ENCODE results near the gene SH3GL1. TPM values are rescaled to one million over a fixed set of nuclear protein-coding genes. Genes with fewer than 3 reads are reported as not detected.

Gene SH3GL1
- total and polyA plus RNA-seq, 2 donors from 2014 or later, result 34.8 to 52.7 TPM

DNA sequence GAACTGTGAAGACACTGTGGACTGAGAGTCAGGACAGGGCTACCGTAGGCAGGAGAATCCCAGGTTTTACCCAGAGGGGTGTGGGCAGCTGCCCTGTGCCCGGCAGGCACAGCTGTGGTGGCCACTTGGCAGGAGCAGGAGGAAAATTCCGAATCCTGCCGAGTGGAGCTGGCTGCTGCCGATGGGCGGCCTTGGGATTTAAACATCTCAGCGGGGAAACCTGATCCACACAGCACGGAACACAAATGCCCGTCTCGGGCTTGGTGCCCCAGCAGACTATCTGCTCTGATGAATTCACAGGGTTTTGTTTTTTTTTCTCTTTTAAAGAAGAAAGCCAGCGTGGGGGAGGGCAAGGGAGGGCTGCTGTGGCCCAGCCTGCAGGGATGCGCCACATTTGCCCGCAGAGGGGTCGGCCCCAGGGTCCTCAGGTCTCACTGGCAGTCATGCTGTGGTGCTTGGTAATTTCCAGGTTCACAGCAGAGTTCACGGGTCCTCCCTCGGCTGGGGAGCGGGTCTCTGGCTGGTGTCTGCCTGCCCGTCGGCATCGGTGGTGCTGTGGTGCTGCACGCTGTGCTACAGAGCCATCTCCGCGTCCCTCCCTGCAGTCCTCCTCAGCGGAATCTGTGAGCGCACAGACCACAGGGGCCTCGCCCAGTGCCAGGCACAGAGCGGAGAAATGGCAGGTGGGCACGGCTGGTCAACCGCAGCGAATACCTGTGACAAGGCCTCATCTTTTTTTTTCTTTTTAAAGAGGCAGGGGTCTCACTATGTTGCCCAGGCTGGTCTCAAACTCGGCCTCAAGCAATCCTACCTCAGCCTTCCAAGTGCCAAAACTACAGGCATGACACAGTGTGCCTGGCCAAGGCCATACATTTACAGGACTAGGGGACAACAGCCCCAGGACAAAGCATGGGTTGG is 28.8 kb downstream of the SH3GL1 start:
- Histone ChIP-seq H3K27ac (ENCODE audit: low read depth in 2 of 2, low read length in 2 of 2) (no peak overlapping the region), H3K27me3 (ENCODE audit: control insufficient read depth, insufficient read depth, low read length) (no peaks in the 10 kb centered on the region), H3K4me1 (ENCODE audit: control insufficient read depth in 2 of 3, insufficient read depth in 2 of 3, low read depth in 1 of 3, low read length in 3 of 3) (peaks cover 0 to 64% (median 56%) of the 10 kb centered on the region in 3 donors), H3K36me3 (ENCODE audit: control insufficient read depth in 2 of 3, insufficient read depth in 3 of 3, low read length in 3 of 3) (peaks cover 0 to 2% (median 0%) of the 10 kb centered on the region in 3 donors), H3K4me3 (ENCODE audit: low read length in 3 of 3) (no peak overlapping the region), H3K9ac (ENCODE audit: low read length in 3 of 3) (no peak overlapping the region), H3K9me3 (ENCODE audit: control insufficient read depth in 2 of 3, insufficient read depth in 1 of 3, low read length in 3 of 3) (no peaks in the 10 kb centered on the region)
- intact Hi-C loops (cut with DNase I), result no loop called here
- TF ChIP-seq, protein P1, sequence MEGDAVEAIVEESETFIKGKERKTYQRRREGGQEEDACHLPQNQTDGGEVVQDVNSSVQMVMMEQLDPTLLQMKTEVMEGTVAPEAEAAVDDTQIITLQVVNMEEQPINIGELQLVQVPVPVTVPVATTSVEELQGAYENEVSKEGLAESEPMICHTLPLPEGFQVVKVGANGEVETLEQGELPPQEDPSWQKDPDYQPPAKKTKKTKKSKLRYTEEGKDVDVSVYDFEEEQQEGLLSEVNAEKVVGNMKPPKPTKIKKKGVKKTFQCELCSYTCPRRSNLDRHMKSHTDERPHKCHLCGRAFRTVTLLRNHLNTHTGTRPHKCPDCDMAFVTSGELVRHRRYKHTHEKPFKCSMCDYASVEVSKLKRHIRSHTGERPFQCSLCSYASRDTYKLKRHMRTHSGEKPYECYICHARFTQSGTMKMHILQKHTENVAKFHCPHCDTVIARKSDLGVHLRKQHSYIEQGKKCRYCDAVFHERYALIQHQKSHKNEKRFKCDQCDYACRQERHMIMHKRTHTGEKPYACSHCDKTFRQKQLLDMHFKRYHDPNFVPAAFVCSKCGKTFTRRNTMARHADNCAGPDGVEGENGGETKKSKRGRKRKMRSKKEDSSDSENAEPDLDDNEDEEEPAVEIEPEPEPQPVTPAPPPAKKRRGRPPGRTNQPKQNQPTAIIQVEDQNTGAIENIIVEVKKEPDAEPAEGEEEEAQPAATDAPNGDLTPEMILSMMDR (IDR thresholded peaks at IDR 0.05; ENCODE audit: borderline replicate concordance, extremely low read depth, insufficient read depth), result no peak
- no peak for FAIRE-seq
- peak; percentile 72 to 84 (median 75) for DNase-seq

DNA sequence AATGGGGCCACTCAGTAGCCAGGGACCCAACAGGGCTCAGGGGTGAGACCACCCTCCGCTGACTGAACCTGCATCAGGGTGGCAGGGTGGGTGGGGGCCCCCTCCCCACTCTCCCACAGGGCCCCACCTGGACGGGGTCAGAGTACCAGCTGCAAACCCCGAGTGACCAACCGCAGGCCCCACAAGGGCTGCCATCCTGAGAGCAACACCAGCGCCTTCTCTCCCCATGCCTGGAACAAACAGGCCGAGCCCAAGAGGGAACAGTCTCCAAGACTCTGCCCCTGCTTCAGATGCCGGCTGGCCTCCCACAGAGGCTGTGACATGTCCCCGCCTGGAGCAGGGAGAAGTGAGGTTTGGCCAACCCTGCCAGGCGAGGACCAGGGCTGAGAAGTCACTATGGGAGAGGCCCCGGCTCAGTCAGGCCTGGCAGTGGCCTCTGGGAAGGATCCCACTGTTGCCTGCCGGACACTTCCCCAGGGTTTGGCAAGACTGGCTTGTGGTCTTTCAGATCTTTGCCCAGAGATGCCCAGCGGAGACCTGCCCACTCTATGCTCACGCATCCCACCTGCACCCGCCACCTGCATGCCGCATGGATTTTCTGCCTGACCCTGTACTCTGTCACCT is 29.8 kb downstream of the SH3GL1 start:
- TF ChIP-seq, protein P1 (IDR thresholded peaks at IDR 0.05; ENCODE audit: borderline replicate concordance, extremely low read depth, insufficient read depth), result no peak
- no peak overlapping the region for H3K27ac ChIP-seq (ENCODE audit: low read depth in 2 of 2, low read length in 2 of 2)
- peaks cover 0 to 5% (median 3%) of the 10 kb centered on the region in 3 donors for H3K36me3 ChIP-seq (ENCODE audit: control insufficient read depth in 2 of 3, insufficient read depth in 3 of 3, low read length in 3 of 3)
- no peaks in the 10 kb centered on the region for H3K27me3 ChIP-seq (ENCODE audit: control insufficient read depth, insufficient read depth, low read length)
- peaks cover 0 to 54% (median 47%) of the 10 kb centered on the region in 3 donors for H3K4me1 ChIP-seq (ENCODE audit: control insufficient read depth in 2 of 3, insufficient read depth in 2 of 3, low read depth in 1 of 3, low read length in 3 of 3)
- intact Hi-C loops (cut with DNase I), result no loop called here
- DNase-seq (peak in 2 of 5 donors; percentile 50 to 73), FAIRE-seq (no peak)
- no peak overlapping the region for H3K9ac ChIP-seq (ENCODE audit: low read length in 3 of 3)
- H3K4me3 ChIP-seq (ENCODE audit: low read length in 3 of 3), result no peak overlapping the region
- H3K9me3 ChIP-seq (ENCODE audit: control insufficient read depth in 2 of 3, insufficient read depth in 1 of 3, low read length in 3 of 3), result no peaks in the 10 kb centered on the region

DNA sequence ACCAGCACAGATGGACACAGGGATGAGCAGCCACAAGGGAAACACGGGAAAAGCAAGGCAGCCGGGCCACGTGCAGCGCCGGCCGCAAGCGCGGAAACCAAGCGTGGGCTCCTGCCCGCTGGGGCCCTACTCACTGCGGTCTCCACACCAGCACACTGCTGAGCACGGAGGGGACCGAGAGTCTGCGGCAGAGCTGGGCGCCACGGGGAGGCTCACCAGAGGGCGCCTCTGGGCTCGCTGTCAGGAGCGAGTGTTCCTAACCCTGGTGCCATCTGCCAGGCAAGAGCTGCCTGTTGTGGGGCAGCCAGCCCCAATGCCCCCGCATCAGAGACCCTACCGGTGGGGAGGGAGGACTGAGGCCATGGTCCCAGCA is 30.5 kb downstream of the SH3GL1 start:
- H3K9me3 ChIP-seq (ENCODE audit: control insufficient read depth in 2 of 3, insufficient read depth in 1 of 3, low read length in 3 of 3), result no peaks in the 10 kb centered on the region
- FAIRE-seq, result no peak
- H3K9ac ChIP-seq (ENCODE audit: low read length in 3 of 3), result no peak overlapping the region
- intact Hi-C loops (cut with DNase I), result no loop called here
- peak in 1 of 5 donors; percentile 84 for DNase-seq
- H3K27me3 ChIP-seq (ENCODE audit: control insufficient read depth, insufficient read depth, low read length), result no peaks in the 10 kb centered on the region
- peaks cover 0 to 48% (median 42%) of the 10 kb centered on the region in 3 donors for H3K4me1 ChIP-seq (ENCODE audit: control insufficient read depth in 2 of 3, insufficient read depth in 2 of 3, low read depth in 1 of 3, low read length in 3 of 3)
- no peak overlapping the region for H3K4me3 ChIP-seq (ENCODE audit: low read length in 3 of 3)
- H3K36me3 ChIP-seq (ENCODE audit: control insufficient read depth in 2 of 3, insufficient read depth in 3 of 3, low read length in 3 of 3), result peaks cover 0 to 10% (median 3%) of the 10 kb centered on the region in 3 donors
- H3K27ac ChIP-seq (ENCODE audit: low read depth in 2 of 2, low read length in 2 of 2), result peak overlapping the region; percentile 74 to 77
- TF ChIP-seq, protein P1 (IDR thresholded peaks at IDR 0.05; ENCODE audit: borderline replicate concordance, extremely low read depth, insufficient read depth), result peak; percentile 37

Data from kidney (tissue), 14 donors.